OCI-LY3 (cell line): ENCODE data around the gene RASA2.

Source experiments
- H2AFZ ChIP-seq: fragments of 200-600, 300-600 bp; shearing (Covaris generic); 2 replicates; pipeline ENCODE4 v1.6.0; 2014; ENCODE audit warnings: antibody characterized with exemption, low read depth, low read length
- H3K27ac ChIP-seq: fragments of 200-600, 300-600 bp; sonication (generic); 2 replicates; pipeline ENCODE4 v1.5.1; 2014; ENCODE audit warnings: mild to moderate bottlenecking, low read length, moderate library complexity, mixed read lengths
- H3K27me3 ChIP-seq: fragments of 200-600, 300-600 bp; sonication (generic); 2 replicates; pipeline ENCODE4 v1.6.1; 2014; ENCODE audit warnings: low read depth, low read length, mixed read lengths
- H3K36me3 ChIP-seq: fragments of 200-600, 300-600 bp; sonication (generic); replicated peaks from 2 replicates; pipeline ENCODE3; 2014; ENCODE audit warnings: low read depth, low read length, mixed read lengths
- H3K4me1 ChIP-seq: fragments of 300-600, 200-600 bp; sonication (generic); 2 replicates; pipeline ENCODE4 v1.6.1; 2014; ENCODE audit warnings: low read length, mixed read lengths
- H3K4me2 ChIP-seq: fragments of 200-600, 300-600 bp; sonication (generic); 2 replicates; pipeline ENCODE4 v1.6.1; 2014; ENCODE audit warnings: low read length, mixed read lengths
- H3K4me3 ChIP-seq: fragments of 300-600, 200-600 bp; sonication (generic); 2 replicates; pipeline ENCODE4 v1.5.1; 2014; ENCODE audit warnings: antibody characterized with exemption, mild to moderate bottlenecking, low read length, moderate library complexity
- H3K79me2 ChIP-seq: fragments of 300-600, 200-600 bp; shearing (Covaris generic); 2 replicates; pipeline ENCODE4 v1.6.1; 2014; ENCODE audit warnings: mild to moderate bottlenecking, low read length, mixed read lengths
- H3K9ac ChIP-seq: fragments of 300-600, 200-600 bp; shearing (Covaris generic); 2 replicates; pipeline ENCODE4 v1.6.0; 2014; ENCODE audit warnings: mild to moderate bottlenecking, low read length, moderate library complexity
- H3K9me3 ChIP-seq: fragments of 200-600, 300-600 bp; shearing (Covaris generic); 2 replicates; pipeline ENCODE4 v1.6.1; 2014; ENCODE audit warnings: low read length, mixed read lengths; ENCODE audit not compliant: insufficient read depth
- H4K20me1 ChIP-seq: fragments of 200-600, 300-600 bp; sonication (generic); 2 replicates; pipeline ENCODE4 v1.6.1; 2016; ENCODE audit warnings: low read length, mixed read lengths; ENCODE audit not compliant: insufficient read depth
- EZH2phosphoT487 ChIP-seq: fragments of 200-600 bp; shearing (Covaris generic); IDR thresholded peaks from 2 replicates; pipeline ENCODE4 v1.6.1; 2018; ENCODE audit warnings: antibody characterized with exemption, mixed run types, low read depth
- TF ChIP-seq, protein P1 (sequence below): fragments of 200-600, 300-600 bp; sonication (generic); IDR thresholded peaks from 2 replicates; pipeline ENCODE4 v1.5.1; 2014; ENCODE audit warnings: antibody characterized with exemption, low read length, low read depth

RASA2 gene

GRCh38 chr3:141538568-141539240 is 51.9 kb downstream of the RASA2 start:
- Histone ChIP-seq H3K4me1 (peaks cover 6% of the 10 kb centered on the region), H3K27ac (no peak overlapping the region), H3K4me2 (no peak overlapping the region), H3K4me3 (no peak overlapping the region), H4K20me1 (no peaks in the 10 kb centered on the region), H3K36me3 (peaks cover 21% of the 10 kb centered on the region), H2AFZ (no peak overlapping the region), H3K9ac (no peak overlapping the region), H3K79me2 (no peaks in the 10 kb centered on the region), H3K27me3 (no peaks in the 10 kb centered on the region), H3K9me3 (no peaks in the 10 kb centered on the region)
- no peak for TF ChIP-seq EZH2phosphoT487
- TF ChIP-seq, protein P1, sequence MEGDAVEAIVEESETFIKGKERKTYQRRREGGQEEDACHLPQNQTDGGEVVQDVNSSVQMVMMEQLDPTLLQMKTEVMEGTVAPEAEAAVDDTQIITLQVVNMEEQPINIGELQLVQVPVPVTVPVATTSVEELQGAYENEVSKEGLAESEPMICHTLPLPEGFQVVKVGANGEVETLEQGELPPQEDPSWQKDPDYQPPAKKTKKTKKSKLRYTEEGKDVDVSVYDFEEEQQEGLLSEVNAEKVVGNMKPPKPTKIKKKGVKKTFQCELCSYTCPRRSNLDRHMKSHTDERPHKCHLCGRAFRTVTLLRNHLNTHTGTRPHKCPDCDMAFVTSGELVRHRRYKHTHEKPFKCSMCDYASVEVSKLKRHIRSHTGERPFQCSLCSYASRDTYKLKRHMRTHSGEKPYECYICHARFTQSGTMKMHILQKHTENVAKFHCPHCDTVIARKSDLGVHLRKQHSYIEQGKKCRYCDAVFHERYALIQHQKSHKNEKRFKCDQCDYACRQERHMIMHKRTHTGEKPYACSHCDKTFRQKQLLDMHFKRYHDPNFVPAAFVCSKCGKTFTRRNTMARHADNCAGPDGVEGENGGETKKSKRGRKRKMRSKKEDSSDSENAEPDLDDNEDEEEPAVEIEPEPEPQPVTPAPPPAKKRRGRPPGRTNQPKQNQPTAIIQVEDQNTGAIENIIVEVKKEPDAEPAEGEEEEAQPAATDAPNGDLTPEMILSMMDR: no peak

DNA sequence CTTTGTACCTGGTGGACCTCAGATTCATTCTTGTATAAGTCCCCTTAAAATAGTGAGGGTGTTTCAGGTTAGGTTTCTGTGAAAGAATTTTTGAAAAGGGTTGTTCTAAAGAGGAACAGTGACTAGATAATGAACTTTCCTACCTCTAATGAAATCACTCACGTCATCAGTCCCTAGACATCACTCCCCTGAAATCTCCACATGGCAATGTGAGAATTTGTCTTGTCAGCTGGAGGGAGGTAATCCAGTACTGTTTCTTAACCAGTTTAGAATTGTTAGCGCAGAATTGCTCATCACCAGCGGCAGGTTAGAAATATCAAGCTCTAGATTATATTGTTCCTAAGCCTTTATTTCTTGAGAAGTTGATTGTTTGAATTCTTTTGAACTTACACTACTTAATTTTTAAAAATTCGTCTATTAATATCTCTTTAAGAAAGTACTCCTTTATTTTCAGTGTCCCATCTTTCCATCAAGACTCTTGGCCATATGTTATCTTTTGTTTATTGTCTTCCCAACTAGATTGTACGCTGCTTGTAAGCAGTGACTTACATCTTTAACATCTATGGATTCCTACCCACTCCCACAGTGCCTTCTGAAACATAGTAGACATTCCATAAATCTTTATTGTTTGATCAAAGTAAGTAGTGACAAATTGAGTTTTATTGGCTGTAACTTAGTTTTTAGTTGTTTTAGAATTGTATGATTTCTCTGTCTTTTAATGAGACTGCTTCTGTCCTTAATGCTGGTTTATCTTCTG is 52.8 kb downstream of the RASA2 start:
- H3K27ac ChIP-seq: no peak overlapping the region
- H3K79me2 ChIP-seq: no peaks in the 10 kb centered on the region
- H2AFZ ChIP-seq: no peak overlapping the region
- no peaks in the 10 kb centered on the region for H3K9me3 ChIP-seq
- no peaks in the 10 kb centered on the region for H4K20me1 ChIP-seq
- H3K4me3 ChIP-seq: no peak overlapping the region
- H3K9ac ChIP-seq: no peak overlapping the region
- H3K27me3 ChIP-seq: no peaks in the 10 kb centered on the region
- peaks cover 22% of the 10 kb centered on the region for H3K36me3 ChIP-seq
- no peak for TF ChIP-seq EZH2phosphoT487
- TF ChIP-seq, protein P1: no peak
- peaks cover 6% of the 10 kb centered on the region for H3K4me1 ChIP-seq
- H3K4me2 ChIP-seq: no peak overlapping the region

DNA sequence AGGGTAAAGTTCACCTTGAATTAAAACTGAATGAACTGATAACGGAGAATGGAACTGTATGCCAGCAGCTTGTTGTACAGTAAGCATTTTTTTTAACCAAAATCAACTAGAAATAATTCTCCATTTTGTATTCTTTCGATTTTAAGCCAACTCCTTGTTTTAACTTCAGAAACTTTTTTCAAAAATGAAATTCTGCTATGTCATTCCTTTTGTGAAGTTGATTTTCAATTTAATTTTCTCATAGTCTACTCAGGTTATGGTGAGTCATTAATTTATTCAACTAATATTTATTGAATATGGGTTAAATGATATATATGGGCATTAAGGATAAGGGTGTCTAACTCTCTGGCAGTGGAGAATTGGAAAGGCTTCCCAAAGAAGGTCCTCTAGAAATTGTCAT is 53.7 kb downstream of the RASA2 start:
- Histone ChIP-seq H3K27me3 (no peaks in the 10 kb centered on the region), H3K36me3 (peaks cover 21% of the 10 kb centered on the region), H3K27ac (no peak overlapping the region), H3K9me3 (no peaks in the 10 kb centered on the region), H3K9ac (no peak overlapping the region), H3K4me3 (no peak overlapping the region), H2AFZ (no peak overlapping the region), H4K20me1 (no peaks in the 10 kb centered on the region), H3K79me2 (no peaks in the 10 kb centered on the region), H3K4me1 (peaks cover 6% of the 10 kb centered on the region), H3K4me2 (no peak overlapping the region)
- TF ChIP-seq, protein P1: no peak
- TF ChIP-seq EZH2phosphoT487: no peak

GRCh38 chr3:141542202-141542969 is 55.6 kb downstream of the RASA2 start:
- Histone ChIP-seq H3K36me3 (peaks cover 17% of the 10 kb centered on the region), H3K79me2 (no peaks in the 10 kb centered on the region)

More at GRCh38 chr3:141542202-141542969, 55.6 kb downstream of the RASA2 start:
- no peak overlapping the region for H3K4me2 ChIP-seq
- no peak overlapping the region for H3K27ac ChIP-seq
- no peaks in the 10 kb centered on the region for H3K9me3 ChIP-seq
- H3K27me3 ChIP-seq: no peaks in the 10 kb centered on the region
- TF ChIP-seq, protein P1: no peak
- no peak for TF ChIP-seq EZH2phosphoT487
- H2AFZ ChIP-seq: no peak overlapping the region
- no peak overlapping the region for H3K9ac ChIP-seq
- peaks cover 6% of the 10 kb centered on the region for H3K4me1 ChIP-seq
- no peaks in the 10 kb centered on the region for H4K20me1 ChIP-seq
- no peak overlapping the region for H3K4me3 ChIP-seq
